GM19452 (cell line): ENCODE results near the gene RETREG3.
A peak's percentile ranks its signal among the peaks of the same experiment; 100 is the strongest.
"Not testable (repeated sequence)": the region's sequence is repeated elsewhere in the genome, so short reads cannot be mapped to it uniquely, and the experiment has no call there.

Experiments
- ATAC-seq: cut with Tn5 transposase; IDR thresholded peaks from one replicate; pipeline ENCODE4 v1.9.1; 2021; ENCODE audit not compliant: unreplicated experiment

The RETREG3 gene, protein sequence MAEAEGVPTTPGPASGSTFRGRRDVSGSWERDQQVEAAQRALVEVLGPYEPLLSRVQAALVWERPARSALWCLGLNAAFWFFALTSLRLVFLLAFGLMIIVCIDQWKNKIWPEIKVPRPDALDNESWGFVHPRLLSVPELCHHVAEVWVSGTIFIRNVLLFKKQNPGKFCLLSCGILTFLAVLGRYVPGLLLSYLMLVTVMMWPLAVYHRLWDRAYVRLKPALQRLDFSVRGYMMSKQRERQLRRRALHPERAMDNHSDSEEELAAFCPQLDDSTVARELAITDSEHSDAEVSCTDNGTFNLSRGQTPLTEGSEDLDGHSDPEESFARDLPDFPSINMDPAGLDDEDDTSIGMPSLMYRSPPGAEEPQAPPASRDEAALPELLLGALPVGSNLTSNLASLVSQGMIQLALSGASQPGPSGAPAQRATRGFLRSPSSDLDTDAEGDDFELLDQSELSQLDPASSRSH

DNA sequence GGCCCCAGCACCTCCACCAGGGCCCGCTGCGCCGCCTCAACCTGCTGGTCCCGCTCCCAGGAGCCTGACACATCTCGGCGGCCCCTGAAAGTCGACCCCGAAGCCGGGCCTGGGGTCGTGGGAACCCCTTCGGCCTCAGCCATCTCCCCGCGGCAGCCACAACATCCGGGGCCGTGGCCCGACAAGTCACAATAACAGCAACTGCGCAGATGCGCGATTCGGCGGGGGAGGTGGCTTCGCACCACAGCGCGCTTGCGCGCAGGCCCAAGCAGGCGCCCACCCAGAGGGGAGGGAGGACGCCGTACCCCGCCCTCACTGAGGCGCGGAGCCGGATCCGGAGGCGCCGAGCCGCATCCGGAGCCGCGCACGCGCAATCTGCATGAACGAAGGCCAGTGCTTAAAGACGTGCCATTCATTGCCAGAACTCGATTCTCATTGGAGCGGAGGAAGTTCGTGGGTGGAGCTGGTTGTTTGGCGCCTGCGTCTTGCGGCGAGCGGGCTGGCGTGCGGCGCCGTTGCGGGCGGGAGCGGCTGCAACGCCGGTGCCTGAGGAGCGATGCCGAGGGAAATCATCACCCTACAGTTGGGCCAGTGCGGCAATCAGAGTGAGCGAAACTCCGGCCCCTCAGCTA is at the start of gene RETREG3, which contains the start of gene TUBG1:
RETREG3 (minus strand) TSS at position 193 of the 632 bp plus-strand sequence; CDS start at position 143, 50 bp downstream.
TUBG1 (plus strand) TSS at position 502 of the 632 bp plus-strand sequence; CDS start at position 557, 55 bp downstream.
- ATAC-seq: peak; percentile 85

- no peak for ATAC-seq
Observed at GRCh38 chr17:42657824-42658588, 48.8 kb upstream of the RETREG3 start.

- no peak for ATAC-seq
Observed at GRCh38 chr17:42655528-42655927, 46.4 kb upstream of the RETREG3 start.

GRCh38 chr17:42653179-42654124 is 44.3 kb upstream of the RETREG3 start:
- no peak for ATAC-seq

DNA sequence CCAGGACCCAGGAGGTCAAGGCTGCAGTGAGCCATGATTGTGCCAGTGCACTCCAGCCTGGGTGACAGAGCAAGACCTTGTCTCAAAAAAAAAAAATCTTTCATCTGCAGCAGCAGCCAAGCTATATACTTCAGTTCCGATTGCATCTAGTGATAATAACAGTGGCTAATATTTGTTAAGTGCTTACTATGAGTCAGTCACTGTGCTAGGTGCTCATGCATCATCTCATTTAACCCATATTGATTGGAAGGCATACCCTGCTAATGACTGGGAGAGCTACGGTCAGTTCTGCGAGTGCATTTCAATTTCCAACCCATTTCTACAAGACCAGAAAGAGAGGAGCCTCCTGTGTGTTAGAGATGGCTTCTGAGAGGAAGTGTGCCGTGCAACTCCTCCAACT is 42.2 kb upstream of the RETREG3 start:
- ATAC-seq: no peak

DNA sequence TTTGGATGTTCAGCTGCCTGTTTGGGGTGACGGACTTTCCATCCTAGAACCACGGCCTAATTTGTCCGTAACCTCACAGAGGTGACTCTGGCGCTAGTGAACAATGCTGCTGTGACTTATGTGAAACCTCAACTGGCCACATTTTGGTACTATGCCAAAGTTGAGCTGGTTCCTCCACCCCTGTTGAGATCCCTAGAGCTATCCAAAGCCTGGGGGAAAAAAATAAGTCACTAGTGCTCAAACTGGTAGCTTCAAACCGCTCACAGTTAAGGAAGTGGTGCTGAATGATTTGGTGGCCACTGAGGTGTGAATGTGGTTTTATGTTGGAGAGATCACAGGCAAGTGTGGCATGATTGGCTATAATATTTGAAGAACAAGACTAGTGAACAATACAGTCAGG is 38.6 kb upstream of the RETREG3 start:
- ATAC-seq: no peak

- ATAC-seq: no peak
Observed at GRCh38 chr17:42642336-42642735, 33.2 kb upstream of the RETREG3 start.

GRCh38 chr17:42640121-42640520 is 30.9 kb upstream of the RETREG3 start:
- no peak for ATAC-seq

DNA sequence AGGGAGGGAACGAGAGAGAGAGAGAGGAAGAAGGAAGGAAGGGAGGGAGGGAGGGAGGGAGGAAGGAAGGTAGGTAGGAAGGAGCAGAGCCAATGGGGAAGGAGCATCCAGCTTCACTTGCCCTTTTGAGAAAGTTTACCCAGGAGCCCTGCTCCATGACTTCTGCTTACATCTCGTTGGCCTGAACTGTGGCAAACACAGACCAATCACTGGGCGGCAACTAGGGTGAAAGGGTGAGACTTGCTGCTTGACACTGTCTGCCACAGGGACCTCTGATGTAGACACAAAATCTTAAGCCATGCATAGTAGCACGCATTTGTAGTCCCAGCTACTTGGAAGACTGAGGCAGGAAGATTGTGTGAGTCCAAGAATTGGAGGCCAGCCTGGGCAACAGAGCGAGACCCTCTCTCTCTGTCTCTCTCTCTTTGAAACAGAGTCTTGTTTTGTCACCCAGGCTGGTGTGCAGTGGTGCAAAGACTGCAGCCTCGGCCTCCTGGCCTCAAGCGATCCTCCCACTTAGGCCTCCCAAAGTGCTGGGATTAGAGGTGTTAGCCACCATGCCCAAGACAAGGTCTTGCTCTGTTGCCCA is 30.4 kb upstream of the RETREG3 start:
- no peak for ATAC-seq

GRCh38 chr17:42632949-42633444 is 23.8 kb upstream of the RETREG3 start:
- ATAC-seq: no peak

GRCh38 chr17:42629411-42630009 is 20.3 kb upstream of the RETREG3 start:
- ATAC-seq: no peak

GRCh38 chr17:42627032-42627764 is 18.0 kb upstream of the RETREG3 start:
- ATAC-seq: not testable (repeated sequence)

DNA sequence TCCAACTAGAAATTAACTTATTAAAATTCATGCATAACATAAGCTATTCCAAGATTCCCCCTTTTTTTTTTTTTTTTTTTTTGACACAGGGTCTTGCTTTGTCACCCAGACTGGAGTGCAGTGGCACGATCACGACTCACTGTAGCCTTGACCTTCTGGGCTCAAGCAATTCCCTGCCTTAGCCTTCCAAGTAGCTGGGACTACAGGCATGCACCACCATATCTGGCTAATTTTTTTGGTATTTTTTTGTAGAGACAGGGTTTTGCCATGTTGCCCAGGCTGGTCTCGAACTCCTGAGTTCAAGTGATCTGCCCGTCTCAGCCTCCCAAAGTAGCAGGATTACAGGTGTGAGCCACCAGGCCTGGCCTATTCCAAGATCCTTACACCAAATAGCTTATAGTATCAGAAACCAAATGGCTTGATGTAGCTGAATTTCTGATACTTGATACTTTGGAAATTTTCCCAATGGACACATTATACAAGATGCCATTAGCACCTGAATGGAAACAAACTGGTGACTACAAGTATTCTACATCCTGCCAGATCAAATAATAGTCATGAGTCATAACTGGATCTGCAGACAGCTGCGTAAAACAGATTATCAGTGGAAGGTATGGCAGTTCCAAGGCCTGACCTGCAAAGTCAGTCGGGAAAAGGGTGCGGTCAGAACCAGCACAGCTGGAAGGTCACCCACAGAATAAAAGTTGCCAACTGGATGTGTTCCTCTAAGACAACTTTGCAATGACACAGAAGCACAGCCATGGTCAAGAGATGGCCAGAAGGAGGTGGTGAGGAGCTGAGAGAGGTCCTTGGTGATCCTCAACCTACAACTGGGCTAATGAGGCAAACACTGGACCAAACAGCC is 14.8 kb upstream of the RETREG3 start:
- ATAC-seq: no peak

DNA sequence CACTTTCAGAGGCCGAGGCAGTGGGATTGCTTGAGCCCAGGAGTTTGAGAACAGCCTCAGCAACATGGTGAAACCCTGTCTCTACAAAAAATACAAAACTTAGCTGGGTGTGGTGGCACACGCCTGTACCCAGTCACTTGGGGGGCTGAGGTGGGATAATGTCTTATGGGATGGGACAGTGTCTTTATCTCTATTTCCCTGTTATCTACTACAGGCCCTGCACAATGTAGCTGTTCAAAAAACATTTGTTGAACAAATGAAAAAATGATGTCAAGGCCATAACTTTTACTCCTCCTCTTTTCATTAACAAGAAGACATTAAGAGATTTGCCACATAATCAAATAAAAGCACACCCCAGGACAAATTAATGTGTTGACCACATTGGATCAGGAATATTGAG is 14.1 kb upstream of the RETREG3 start:
- ATAC-seq: no peak

DNA sequence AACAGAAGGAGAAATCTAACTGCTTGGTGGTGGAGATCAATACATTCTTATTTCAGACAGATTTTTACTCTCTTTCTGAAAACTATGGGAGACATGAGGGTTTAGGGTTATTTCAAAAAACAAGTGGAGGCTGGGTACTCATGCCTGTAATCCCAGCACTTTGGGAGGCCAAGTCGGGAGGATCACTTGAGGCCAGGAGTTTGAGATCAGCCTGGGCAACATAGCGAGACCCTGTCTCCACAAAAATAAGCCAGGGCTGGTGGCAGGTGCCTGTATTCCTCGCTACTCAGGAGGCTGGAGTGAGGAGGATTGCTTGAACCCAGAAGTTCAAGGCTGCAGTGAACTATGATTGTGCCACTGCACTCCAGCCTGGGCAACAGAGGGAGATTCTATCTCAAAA is 12.8 kb upstream of the RETREG3 start:
- ATAC-seq: not testable (repeated sequence)

DNA sequence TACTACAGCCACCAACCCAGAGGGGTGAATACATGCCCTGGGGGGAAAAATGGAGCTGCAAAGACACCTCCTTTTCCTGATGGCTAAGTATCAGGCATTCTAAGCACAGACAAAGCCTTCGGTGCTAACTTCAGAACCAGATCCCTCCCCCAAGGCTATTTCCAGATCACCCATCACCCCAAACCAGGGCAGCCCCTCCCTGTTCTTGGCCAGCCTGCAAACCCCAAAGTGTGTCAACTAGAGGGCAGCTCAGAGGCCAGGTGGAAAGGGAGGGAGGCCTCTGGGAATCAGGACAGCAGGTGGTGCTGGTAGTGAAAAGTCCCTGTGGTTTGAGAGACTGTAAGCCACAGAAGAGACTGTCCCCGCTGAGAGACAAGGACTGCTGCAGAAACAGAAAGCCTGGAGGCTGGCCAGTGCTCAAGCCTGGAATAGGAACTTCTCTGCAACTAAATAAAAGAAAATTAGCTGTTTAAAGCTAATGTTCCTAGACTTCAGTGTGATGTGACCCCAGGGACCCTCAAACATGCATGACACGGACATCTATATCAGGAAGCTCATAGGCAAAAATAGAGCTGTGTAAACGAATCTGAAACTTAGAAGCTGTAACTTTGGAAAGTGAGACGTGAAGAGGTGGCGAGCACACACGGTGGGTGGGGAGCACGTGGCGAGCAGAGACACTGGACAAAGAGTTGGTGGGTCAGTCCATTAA is 9.4 kb upstream of the RETREG3 start:
- ATAC-seq: peak; percentile 65

- ATAC-seq: peak; percentile 24
Observed at GRCh38 chr17:42617956-42618431, 8.8 kb upstream of the RETREG3 start.
